Astrocyte of the cerebellum (primary cell): ENCODE data around the gene SCP2.
A peak's percentile ranks its signal among the peaks of the same experiment; 100 is the strongest.
"Not testable (repeated sequence)": the region's sequence is repeated elsewhere in the genome, so short reads cannot be mapped to it uniquely, and the experiment has no call there.

Experiments used
- DNase-seq: peaks from one replicate; pipeline ENCODE4 v3.0.0-alpha.2; 2011; ENCODE audit warnings: low read depth
- H3K4me3 ChIP-seq: 2 replicates; pipeline ENCODE4 v1.5.1; 2011; ENCODE audit warnings: mild to moderate bottlenecking, low read depth, low read length, moderate library complexity
- in situ Hi-C: cut with HindIII; loops from 2 replicates; pipeline ENCODE4 v1.10.0; 2017; ENCODE audit warnings: low sequenced_read_pairs
- TF ChIP-seq, protein P1 (sequence below): IDR thresholded peaks from 2 replicates; pipeline ENCODE4 v1.5.1; 2012; ENCODE audit warnings: low read length, low read depth, moderate library complexity, mild to moderate bottlenecking; ENCODE audit errors: missing control alignments

The SCP2 gene

DNA sequence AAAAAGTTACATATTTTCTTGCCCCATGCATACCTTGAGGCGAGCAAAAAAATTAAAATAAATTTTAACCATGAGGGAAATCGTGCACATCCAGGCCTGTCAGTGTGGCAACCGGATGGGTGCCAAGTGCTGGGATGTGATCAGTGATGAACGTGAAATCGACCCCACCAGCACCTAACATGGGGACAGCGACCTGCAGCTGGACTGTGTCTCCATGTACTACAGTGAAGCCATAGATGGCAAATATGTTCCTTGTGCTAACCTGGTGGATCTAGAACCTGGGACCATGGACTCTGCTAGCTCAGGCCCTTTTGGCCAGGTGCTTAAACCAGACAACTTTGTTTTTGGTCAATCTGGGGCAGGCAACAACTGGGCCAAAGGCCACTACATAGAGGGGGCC, 67.6 kb downstream of the SCP2 start:
- in situ Hi-C loops, result no loop called here
- TF ChIP-seq, protein P1, sequence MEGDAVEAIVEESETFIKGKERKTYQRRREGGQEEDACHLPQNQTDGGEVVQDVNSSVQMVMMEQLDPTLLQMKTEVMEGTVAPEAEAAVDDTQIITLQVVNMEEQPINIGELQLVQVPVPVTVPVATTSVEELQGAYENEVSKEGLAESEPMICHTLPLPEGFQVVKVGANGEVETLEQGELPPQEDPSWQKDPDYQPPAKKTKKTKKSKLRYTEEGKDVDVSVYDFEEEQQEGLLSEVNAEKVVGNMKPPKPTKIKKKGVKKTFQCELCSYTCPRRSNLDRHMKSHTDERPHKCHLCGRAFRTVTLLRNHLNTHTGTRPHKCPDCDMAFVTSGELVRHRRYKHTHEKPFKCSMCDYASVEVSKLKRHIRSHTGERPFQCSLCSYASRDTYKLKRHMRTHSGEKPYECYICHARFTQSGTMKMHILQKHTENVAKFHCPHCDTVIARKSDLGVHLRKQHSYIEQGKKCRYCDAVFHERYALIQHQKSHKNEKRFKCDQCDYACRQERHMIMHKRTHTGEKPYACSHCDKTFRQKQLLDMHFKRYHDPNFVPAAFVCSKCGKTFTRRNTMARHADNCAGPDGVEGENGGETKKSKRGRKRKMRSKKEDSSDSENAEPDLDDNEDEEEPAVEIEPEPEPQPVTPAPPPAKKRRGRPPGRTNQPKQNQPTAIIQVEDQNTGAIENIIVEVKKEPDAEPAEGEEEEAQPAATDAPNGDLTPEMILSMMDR, result no peak
- no peak for DNase-seq
- no peak overlapping the region for H3K4me3 ChIP-seq

DNA sequence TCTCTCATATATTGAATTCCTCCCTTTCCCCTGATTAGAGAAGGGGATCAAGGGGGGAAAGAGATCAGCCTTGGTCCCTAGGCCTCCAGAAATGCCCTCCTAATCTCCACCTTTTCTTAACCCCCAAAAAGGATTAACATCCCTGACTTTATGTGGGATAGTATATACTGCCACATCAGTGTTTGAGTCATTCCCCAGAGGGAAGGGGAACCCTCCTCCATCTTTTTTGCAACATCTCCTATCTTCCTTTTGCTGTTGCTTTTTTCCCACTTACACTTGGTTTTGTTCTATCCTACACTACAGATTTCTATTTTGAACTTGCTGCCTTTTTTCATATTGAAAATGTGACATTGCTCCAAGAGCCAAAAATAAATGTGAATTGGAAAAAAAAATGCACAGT, 69.6 kb downstream of the SCP2 start:
- no peak for DNase-seq
- in situ Hi-C loops, result no loop called here
- no peak overlapping the region for H3K4me3 ChIP-seq
- TF ChIP-seq, protein P1, result no peak

DNA sequence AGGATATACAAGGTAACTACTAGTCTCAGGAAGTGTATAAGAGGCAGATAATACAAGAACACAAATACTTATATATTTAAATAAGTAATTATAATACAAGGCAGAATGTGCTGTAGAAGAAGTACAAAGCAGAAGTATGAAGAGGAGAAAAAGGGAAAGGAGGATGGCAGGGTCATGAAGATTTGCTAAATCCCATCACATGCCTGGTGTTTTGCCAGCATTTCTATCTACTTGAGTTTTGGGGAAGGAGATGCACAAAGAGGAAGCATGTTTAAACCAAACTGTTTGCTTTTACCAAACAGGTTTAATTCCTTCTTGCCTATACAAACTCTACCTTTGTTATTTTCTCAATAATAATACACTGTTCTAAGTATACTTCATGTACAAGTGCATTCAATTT, 74.1 kb downstream of the SCP2 start:
- H3K4me3 ChIP-seq, result no peak overlapping the region
- no peak for DNase-seq
- TF ChIP-seq, protein P1, result no peak
- in situ Hi-C loops, result no loop called here

DNA sequence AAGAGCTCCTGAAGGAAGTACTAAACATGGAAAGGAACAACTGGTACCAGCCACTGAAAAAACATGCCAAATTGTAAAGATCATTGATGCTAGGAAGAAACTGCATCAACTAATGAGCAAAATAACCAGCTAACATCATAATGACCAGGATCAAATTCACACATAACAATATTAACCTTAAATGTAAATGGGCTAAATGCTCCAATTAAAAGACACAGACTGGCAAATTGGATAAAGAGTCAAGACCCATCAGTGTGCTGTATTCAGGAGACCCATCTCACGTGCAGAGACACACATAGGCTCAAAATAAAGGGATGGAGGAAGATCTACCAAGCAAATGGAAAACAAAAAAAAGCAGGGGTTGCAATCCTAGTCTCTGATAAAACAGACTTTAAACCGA, 79.5 kb downstream of the SCP2 start:
- in situ Hi-C loops, H3K4me3 ChIP-seq, DNase-seq: not testable (repeated sequence)

DNA sequence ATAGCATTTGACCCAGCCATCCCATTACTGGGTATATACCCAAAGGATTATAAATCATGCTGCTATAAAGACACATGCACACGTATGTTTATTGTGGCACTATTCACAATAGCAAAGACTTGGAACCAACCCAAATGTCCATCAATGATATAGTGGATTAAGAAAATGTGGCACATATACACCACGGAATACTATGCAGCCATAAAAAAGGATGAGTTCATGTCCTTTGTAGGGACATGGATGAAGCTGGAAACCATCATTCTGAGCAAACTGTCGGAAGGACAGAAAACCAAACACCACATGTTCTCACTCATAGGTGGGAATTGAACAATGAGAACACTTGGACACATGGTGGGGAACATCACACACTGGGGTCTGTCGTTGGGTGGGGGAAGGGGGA, 83.2 kb downstream of the SCP2 start:
- DNase-seq, in situ Hi-C loops, H3K4me3 ChIP-seq: not testable (repeated sequence)

DNA sequence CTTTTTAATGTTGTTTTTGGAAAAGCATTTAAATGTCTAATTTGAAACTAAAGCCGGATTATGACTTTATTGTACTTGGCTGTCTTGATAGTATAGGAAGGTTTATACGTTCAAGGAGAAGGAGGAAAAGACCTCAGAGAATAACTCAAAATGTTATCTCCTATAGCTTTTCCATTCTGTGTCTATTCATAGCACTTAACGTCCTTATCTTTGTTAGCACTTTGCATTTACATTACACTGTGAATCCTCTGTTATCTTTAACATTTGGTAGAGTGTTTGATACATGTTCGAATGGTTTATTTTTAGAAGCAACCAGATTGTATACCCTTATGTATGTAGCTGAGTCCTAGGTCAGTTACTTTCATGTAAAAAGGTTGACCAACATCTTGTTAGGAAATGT, 84.1 kb downstream of the SCP2 start:
- no peak overlapping the region for H3K4me3 ChIP-seq
- TF ChIP-seq, protein P1, result no peak
- no peak for DNase-seq
- in situ Hi-C loops, result no loop called here

DNA sequence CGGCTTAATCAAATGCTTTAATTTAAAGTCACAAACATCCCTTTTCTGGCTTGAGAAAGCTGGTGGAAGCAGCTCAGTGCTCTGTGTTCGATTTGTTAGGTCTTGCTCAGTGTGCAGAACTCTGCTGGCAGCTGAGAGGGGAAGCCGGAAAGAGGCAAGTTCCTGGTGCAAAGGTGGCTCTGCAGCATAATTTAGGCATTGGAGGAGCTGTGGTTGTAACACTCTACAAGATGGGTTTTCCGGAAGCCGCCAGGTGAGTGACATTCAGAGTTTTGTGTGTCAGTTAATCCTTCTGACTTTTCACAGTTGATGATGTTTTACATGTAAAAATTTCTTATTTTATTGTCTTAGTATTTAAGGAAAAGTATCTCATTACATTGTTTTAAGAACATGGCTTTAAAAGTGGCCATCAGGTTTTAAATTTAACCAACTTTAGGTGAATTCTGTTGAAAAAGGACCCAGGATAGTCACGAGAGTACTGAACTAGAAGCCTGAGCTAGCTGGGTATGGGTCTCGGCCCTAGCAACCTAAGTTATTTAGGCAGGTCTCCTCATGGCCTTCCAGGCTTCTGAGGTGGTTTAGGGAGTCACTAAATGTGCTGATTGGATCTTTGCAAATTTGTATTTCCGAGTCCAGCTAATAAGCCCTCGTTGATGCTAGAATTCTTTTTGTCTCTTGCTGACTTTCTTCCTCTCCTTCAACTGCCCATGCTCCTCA, 87.9 kb downstream of the SCP2 start:
- TF ChIP-seq, protein P1, result no peak
- peak; percentile 79 for DNase-seq
- in situ Hi-C loops, result no loop called here
- peak overlapping the region; percentile 57 for H3K4me3 ChIP-seq

DNA sequence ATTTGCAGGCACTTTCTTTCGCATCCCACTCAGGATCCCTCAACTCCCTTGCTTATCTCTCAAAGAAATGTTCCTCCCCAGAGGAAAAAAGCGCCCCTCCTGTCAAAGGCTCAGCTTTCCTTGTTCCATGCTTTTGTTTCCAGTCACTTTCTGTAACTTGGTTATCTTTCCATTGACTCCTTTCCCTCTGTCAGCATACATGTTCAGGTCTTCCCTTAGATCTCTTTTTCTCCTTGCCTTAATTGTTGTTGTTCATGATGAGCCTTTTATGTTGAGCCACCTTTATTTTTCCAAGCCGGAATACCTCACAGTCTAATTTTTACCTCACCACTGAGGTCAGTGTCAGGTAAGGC, 88.4 kb downstream of the SCP2 start:
- TF ChIP-seq, protein P1, result no peak
- peak overlapping the region; percentile 57 for H3K4me3 ChIP-seq
- in situ Hi-C loops, result no loop called here
- DNase-seq, result no peak
